ENCODE results near the gene RTCB. TPM values are rescaled to one million over a fixed set of nuclear protein-coding genes. Genes with fewer than 3 reads are reported as not detected.

The RTCB gene
- total and polyA plus RNA-seq, 2 experiments from 2014 or later = 52.5 to 99.0 TPM

DNA sequence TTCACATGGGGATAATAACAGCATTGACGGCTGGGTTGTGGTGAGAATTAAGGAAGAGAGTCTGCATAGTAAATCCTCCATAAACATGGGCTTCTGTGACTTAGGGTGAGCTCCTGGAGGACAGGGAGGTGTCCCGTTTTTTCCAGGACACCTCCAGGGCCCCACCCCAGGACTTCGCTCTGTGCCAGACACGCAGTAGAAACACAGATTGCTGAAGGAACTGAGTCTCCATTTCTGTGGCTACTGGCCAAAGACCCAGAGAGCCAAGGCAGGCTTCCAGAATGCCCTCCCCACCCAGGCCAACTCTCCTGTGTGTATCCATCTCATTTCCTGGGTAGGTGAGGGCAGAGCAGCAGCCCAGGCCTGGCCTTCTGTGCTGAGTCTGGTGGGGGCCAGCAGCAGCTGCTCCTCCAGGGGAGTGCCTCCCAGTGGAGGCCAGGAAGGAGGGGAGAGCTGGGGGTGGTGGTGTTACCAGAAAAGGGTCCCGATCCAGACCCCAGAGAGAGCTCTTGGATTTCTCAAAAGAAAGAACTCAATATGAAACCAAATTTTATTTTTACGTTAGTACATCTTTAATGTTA lies 63.9 kb downstream of the RTCB start:
- Histone ChIP-seq H3K4me3 (no peak overlapping the region), H2AFZ (no peak overlapping the region), H3K79me2 (replicated peaks; ENCODE audit: insufficient read depth) (no peaks in the 10 kb centered on the region), H4K20me1 (replicated peaks; ENCODE audit: insufficient read depth) (no peaks in the 10 kb centered on the region), H3K27me3 (ENCODE audit: insufficient read depth) (no peaks in the 10 kb centered on the region), H3K36me3 (ENCODE audit: insufficient read depth) (no peaks in the 10 kb centered on the region), H3K27ac (ENCODE audit: low read depth) (no peak overlapping the region), H3K4me1 (ENCODE audit: insufficient read depth) (no peaks in the 10 kb centered on the region), H3F3A (replicated peaks; ENCODE audit: low read depth) (no peaks in the 10 kb centered on the region), H3K4me2 (no peak overlapping the region), H3K9me2 (ENCODE audit: insufficient read depth) (no peaks in the 10 kb centered on the region)
- DNase-seq (ENCODE audit: low spot score) (no peak), ATAC-seq (no peak)
- Mint-ChIP-seq H3K4me1 (no peaks in the 10 kb centered on the region), H3K36me3 (ENCODE audit: low read depth) (peaks cover 6% of the 10 kb centered on the region; the same call in 2 of the 3 replicates), H3K27me3 (ENCODE audit: insufficient read depth, low read depth, poor library complexity) (peaks cover 5% of the 10 kb centered on the region), H3K27ac (no peak overlapping the region), H3K9me3 (peaks cover 6% of the 10 kb centered on the region; the same call in 2 of the 3 replicates), H3K4me3 (no peak overlapping the region)
- TF ChIP-seq ZNF331 (CRISPR knock-in tag; IDR thresholded peaks at IDR 0.05; ENCODE audit: low read depth) (no peak), EZH2 (IDR thresholded peaks at IDR 0.05; ENCODE audit: low read depth, unreplicated experiment) (no peak), ZNF114 (CRISPR knock-in tag; IDR thresholded peaks at IDR 0.05) (no peak), POLR2AphosphoS5 (IDR thresholded peaks at IDR 0.05; ENCODE audit: low read depth) (no peak), STAT1 (IDR thresholded peaks at IDR 0.05; ENCODE audit: unreplicated experiment) (no peak), EZH2phosphoT487 (IDR thresholded peaks at IDR 0.05; ENCODE audit: unreplicated experiment) (no peak), NANOG (IDR thresholded peaks at IDR 0.05; ENCODE audit: borderline replicate concordance) (no peak), JUNB (IDR thresholded peaks at IDR 0.05; ENCODE audit: unreplicated experiment) (no peak), CREB1 (CRISPR knock-in tag; IDR thresholded peaks at IDR 0.05; ENCODE audit: low read depth) (no peak)
- TF ChIP-seq, protein P1, sequence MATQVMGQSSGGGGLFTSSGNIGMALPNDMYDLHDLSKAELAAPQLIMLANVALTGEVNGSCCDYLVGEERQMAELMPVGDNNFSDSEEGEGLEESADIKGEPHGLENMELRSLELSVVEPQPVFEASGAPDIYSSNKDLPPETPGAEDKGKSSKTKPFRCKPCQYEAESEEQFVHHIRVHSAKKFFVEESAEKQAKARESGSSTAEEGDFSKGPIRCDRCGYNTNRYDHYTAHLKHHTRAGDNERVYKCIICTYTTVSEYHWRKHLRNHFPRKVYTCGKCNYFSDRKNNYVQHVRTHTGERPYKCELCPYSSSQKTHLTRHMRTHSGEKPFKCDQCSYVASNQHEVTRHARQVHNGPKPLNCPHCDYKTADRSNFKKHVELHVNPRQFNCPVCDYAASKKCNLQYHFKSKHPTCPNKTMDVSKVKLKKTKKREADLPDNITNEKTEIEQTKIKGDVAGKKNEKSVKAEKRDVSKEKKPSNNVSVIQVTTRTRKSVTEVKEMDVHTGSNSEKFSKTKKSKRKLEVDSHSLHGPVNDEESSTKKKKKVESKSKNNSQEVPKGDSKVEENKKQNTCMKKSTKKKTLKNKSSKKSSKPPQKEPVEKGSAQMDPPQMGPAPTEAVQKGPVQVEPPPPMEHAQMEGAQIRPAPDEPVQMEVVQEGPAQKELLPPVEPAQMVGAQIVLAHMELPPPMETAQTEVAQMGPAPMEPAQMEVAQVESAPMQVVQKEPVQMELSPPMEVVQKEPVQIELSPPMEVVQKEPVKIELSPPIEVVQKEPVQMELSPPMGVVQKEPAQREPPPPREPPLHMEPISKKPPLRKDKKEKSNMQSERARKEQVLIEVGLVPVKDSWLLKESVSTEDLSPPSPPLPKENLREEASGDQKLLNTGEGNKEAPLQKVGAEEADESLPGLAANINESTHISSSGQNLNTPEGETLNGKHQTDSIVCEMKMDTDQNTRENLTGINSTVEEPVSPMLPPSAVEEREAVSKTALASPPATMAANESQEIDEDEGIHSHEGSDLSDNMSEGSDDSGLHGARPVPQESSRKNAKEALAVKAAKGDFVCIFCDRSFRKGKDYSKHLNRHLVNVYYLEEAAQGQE (IDR thresholded peaks at IDR 0.05; ENCODE audit: unreplicated experiment) = no peak
- TF ChIP-seq, protein P2, sequence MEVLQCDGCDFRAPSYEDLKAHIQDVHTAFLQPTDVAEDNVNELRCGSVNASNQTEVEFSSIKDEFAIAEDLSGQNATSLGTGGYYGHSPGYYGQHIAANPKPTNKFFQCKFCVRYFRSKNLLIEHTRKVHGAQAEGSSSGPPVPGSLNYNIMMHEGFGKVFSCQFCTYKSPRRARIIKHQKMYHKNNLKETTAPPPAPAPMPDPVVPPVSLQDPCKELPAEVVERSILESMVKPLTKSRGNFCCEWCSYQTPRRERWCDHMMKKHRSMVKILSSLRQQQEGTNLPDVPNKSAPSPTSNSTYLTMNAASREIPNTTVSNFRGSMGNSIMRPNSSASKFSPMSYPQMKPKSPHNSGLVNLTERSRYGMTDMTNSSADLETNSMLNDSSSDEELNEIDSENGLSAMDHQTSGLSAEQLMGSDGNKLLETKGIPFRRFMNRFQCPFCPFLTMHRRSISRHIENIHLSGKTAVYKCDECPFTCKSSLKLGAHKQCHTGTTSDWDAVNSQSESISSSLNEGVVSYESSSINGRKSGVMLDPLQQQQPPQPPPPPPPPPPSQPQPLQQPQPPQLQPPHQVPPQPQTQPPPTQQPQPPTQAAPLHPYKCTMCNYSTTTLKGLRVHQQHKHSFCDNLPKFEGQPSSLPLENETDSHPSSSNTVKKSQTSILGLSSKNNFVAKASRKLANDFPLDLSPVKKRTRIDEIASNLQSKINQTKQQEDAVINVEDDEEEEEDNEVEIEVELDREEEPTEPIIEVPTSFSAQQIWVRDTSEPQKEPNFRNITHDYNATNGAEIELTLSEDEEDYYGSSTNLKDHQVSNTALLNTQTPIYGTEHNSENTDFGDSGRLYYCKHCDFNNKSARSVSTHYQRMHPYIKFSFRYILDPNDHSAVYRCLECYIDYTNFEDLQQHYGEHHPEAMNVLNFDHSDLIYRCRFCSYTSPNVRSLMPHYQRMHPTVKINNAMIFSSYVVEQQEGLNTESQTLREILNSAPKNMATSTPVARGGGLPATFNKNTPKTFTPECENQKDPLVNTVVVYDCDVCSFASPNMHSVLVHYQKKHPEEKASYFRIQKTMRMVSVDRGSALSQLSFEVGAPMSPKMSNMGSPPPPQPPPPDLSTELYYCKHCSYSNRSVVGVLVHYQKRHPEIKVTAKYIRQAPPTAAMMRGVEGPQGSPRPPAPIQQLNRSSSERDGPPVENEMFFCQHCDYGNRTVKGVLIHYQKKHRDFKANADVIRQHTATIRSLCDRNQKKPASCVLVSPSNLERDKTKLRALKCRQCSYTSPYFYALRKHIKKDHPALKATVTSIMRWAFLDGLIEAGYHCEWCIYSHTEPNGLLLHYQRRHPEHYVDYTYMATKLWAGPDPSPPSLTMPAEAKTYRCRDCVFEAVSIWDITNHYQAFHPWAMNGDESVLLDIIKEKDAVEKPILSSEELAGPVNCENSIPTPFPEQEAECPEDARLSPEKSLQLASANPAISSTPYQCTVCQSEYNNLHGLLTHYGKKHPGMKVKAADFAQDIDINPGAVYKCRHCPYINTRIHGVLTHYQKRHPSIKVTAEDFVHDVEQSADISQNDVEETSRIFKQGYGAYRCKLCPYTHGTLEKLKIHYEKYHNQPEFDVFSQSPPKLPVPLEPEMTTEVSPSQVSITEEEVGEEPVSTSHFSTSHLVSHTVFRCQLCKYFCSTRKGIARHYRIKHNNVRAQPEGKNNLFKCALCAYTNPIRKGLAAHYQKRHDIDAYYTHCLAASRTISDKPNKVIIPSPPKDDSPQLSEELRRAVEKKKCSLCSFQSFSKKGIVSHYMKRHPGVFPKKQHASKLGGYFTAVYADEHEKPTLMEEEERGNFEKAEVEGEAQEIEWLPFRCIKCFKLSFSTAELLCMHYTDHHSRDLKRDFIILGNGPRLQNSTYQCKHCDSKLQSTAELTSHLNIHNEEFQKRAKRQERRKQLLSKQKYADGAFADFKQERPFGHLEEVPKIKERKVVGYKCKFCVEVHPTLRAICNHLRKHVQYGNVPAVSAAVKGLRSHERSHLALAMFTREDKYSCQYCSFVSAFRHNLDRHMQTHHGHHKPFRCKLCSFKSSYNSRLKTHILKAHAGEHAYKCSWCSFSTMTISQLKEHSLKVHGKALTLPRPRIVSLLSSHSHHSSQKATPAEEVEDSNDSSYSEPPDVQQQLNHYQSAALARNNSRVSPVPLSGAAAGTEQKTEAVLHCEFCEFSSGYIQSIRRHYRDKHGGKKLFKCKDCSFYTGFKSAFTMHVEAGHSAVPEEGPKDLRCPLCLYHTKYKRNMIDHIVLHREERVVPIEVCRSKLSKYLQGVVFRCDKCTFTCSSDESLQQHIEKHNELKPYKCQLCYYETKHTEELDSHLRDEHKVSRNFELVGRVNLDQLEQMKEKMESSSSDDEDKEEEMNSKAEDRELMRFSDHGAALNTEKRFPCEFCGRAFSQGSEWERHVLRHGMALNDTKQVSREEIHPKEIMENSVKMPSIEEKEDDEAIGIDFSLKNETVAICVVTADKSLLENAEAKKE (CRISPR knock-in tag; IDR thresholded peaks at IDR 0.05) = no peak
- TF ChIP-seq, protein P3, sequence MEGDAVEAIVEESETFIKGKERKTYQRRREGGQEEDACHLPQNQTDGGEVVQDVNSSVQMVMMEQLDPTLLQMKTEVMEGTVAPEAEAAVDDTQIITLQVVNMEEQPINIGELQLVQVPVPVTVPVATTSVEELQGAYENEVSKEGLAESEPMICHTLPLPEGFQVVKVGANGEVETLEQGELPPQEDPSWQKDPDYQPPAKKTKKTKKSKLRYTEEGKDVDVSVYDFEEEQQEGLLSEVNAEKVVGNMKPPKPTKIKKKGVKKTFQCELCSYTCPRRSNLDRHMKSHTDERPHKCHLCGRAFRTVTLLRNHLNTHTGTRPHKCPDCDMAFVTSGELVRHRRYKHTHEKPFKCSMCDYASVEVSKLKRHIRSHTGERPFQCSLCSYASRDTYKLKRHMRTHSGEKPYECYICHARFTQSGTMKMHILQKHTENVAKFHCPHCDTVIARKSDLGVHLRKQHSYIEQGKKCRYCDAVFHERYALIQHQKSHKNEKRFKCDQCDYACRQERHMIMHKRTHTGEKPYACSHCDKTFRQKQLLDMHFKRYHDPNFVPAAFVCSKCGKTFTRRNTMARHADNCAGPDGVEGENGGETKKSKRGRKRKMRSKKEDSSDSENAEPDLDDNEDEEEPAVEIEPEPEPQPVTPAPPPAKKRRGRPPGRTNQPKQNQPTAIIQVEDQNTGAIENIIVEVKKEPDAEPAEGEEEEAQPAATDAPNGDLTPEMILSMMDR (conservative IDR thresholded peaks at IDR 0.05; ENCODE audit: low read depth in 2 of 2) = no peak
- TF ChIP-seq, protein P4, sequence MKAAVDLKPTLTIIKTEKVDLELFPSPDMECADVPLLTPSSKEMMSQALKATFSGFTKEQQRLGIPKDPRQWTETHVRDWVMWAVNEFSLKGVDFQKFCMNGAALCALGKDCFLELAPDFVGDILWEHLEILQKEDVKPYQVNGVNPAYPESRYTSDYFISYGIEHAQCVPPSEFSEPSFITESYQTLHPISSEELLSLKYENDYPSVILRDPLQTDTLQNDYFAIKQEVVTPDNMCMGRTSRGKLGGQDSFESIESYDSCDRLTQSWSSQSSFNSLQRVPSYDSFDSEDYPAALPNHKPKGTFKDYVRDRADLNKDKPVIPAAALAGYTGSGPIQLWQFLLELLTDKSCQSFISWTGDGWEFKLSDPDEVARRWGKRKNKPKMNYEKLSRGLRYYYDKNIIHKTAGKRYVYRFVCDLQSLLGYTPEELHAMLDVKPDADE (IDR thresholded peaks at IDR 0.05) = no peak
